DMS114 treated with DMSO at 0.1 percent for 48 hours (cell line): ENCODE measurements around the gene ENOX2.
A peak's percentile ranks its signal among the peaks of the same experiment; 100 is the strongest.
"Not testable (repeated sequence)": the region's sequence is repeated elsewhere in the genome, so short reads cannot be mapped to it uniquely, and the experiment has no call there.

ENCODE experiments used
- DNase-seq: peaks from one replicate; lab custom pipeline; 2025; ENCODE audit not compliant: unreplicated experiment; lab: John Stamatoyannopoulos, UW

Gene ENOX2

DNA sequence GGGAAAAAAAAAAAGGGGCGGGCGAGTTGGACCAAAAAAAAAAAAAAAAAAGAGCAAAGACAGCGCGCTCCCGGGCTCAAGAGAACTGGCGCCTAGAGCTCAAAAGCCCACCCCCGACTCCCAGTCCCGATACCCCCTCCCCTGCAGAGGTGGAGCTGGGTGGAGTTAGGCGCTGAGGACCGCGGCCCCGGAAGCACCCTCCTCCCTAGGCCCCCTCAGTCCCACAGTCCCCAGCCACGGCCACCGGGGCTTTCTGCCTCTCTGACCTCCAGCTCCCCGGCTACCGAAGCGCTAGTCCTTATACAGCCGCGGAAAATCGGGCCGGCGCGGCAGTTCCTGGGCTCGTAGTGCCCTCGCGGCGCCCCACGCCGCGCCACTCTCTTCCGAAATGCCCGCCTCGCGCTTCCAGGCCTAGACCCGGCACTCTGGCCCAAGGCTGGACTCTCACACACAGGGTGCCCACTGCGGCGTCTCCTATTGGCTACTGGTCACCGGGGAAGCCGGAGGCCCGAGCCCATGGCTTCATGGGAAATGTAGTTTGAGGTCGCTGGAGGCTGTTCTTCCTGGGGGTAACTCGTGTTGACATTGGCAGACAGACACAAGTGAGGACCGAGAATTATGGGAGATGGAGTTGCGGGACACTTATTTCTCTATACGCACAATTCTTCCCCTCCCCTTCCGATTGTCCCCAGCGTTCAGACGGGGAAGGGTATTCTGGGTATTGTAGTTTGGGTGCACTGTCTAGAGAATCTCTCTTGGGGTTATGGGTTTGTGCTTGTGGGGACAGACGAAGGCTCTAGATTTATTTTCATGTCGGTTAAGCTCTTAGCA lies at the start of gene ENOX2:
Gene ENOX2, minus strand, starts transcription at position 427 of the 831 bp plus-strand sequence. CDS start 199,993 bp downstream, outside the sequence.
- peak; percentile 91 for DNase-seq

- no peak for DNase-seq
Observed at GRCh38 chrX:130952266-130953043, 49.4 kb upstream of the ENOX2 start.

- DNase-seq, result no peak
Observed at GRCh38 chrX:130944230-130944629, 41.2 kb upstream of the ENOX2 start.

DNA sequence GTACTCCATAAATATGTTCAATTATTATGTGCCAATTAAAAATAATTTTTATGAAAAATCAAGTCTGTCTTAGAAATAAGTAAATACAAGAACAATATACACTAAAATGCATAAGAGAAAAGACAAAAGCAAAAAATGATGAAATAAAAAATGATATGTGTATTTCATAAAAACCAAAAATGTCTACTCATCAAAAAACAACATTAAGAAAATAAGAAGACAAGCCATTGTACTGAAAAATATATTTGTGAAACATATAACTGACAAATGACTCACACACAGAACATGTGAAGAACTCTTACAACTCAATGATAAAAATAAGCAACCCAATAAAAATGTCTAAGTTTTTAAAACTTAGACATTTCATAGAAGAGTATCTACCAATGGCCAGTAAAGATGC lies 34.1 kb upstream of the ENOX2 start:
- DNase-seq, result no peak

- no peak for DNase-seq
Observed at GRCh38 chrX:130933358-130933757, 30.3 kb upstream of the ENOX2 start.

DNA sequence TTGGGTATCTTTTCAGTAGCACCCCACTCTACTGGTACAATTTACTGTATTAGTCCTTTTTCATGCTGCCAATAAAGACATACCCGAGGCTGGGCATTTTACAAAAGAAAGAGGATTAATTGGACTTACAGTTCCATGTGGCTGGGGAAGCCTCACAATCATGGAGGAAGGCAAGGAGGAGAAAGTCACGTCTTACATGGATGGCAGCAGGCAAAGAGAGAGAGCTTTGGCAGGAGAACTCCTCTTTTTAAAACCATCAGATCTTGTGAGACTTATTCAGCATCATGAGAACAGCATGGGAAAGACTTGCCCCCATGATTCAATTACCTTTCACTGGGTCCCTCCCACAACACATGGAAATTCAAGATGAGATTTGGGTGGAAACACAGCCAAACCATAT lies 17.4 kb upstream of the ENOX2 start:
- DNase-seq, result not testable (repeated sequence)

- not testable (repeated sequence) for DNase-seq
Observed at GRCh38 chrX:130919676-130920075, 16.7 kb upstream of the ENOX2 start.

- not testable (repeated sequence) for DNase-seq
Observed at GRCh38 chrX:130918498-130918897, 15.5 kb upstream of the ENOX2 start.

DNA sequence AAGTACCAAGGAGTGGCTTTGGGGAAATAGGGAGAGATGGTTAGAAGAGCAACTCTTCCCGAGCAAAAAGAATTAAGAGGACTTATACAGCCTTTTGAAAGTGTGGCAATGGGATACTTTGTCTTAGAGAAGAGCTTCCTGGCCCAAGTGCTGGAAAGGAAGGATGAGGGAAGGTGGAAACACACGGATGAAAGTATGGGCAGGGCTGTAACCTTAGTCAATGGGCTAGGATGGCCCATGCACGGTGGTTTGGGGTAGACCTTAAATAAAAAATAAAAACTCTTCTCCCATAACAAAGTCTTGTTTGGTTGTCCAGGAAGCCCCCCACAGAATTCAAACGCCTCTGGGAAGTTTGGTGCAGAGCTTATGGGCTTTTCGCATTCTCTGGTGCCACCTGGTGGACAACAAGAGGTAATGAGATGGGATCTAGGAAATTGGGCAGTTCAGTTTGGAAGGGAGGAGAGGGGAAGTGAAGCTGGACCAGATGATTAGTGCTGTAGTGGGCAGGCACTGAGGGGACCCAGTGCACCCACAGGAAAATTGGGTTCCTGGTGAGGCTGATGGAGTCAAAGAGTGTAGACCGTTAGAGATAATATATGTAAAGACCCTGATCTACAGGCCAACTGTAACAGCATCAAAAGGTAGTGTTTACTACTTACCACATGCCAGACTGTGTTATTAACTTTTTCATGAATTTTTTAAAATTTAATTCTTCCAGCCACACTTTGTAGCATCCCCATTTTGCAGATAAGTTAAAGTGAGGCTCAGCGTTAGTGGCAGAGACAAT lies 13.8 kb upstream of the ENOX2 start:
- peak; percentile 8 for DNase-seq

DNA sequence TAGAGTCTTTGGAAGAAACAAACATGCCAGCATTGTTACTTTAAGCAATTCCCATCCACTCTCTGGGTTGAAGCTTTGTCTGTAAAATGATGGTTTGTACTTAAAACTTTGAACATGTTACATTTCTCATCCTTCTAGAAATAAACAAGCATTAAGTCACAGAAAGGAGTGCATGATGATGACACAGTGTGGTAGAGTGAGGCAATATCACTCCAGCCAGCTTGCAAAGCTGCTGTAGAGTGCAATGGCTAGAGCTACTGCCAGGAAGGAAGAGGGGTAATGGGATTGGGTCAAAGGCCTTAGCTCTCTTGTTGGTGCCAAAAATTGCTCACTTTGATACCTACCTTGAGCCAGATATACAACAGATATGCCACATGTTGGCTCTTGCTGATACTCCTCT lies 12.3 kb upstream of the ENOX2 start:
- no peak for DNase-seq

DNA sequence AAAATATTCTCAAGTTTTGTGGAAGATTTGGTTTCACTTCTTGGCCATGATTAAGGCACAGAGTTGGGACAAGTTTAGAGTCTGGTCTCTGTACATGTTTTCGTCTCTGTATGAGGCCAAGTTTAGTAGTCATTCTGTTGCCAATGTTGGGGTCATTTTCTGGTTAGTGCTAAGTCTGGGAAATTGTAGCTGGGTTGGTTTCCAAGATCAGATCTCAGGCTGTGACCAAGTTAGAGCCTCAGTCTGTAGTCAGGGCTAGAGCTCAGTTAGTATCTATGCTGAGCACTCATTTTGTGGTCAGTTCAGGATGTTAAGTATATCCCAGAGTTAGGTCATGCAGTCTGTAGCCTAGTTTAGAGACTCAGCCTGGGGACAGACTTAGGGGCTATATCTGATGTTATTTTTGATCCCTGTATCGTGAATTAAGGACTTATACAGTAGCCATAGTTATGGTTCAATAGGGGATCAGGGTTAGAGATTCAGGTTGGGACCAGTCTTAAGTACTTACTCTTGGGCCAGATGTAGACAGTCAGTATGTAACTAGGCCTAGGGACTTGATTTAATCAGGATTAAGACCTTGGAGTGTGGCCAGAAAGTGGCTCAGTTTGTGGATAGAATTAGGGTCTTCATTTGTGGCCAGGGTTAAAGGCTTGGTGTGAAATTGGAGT lies 6.6 kb upstream of the ENOX2 start:
- no peak for DNase-seq

GRCh38 chrX:130906776-130907175 lies 3.8 kb upstream of the ENOX2 start:
- no peak for DNase-seq

- DNase-seq, result no peak
Observed at GRCh38 chrX:130902446-130902782, 595 bp downstream of the ENOX2 start.

DNA sequence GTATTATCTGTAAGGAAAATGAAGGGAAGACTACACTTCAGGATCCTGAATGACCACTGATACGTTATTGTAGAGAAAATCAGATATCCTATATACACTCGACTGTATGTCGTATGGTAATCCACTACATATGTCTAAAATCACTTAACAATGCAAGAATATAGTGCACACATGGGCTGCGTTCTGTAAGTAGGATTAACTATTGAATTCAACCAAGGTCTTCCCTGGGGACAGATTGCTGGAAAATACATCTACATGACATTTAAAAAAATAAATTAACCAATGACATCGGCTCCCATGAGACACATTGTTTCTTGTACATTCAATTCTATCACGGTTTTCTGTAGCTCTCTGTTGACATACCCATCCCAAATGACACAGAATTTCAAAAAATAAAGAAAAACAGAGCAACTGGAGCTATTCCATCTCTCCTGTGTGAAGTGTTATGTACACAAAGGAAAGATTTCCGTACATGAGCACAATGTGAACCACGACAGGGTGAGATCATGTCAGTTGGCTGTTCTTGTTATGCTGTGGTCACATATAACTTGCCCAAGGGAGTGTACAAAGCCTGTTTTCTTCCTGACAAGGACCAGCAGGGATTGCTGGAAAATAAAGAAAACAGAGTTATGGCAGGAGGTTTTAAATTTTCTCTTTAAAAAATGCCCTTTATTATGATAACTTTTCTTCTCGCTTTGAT lies 6.1 kb downstream of the ENOX2 start:
- no peak for DNase-seq

DNA sequence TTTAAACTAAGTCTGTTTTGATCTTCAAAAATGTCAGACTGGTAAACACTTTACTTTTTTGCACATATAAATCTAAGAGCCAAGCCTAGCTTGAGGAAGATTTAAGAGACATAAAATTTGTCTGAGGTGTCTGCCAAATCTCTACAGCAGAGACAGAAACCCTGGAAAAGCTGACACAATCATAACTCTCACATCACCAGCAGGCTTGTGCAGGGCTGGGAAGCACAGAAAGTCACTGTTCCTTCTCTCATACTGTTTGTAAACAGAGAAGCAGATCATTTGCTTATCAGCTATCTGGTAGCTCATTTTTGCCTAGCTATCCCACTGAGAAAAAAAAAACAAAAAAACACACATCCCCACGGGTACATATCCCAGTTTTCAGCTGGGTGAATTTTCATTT lies 7.0 kb downstream of the ENOX2 start:
- DNase-seq, result no peak

DNA sequence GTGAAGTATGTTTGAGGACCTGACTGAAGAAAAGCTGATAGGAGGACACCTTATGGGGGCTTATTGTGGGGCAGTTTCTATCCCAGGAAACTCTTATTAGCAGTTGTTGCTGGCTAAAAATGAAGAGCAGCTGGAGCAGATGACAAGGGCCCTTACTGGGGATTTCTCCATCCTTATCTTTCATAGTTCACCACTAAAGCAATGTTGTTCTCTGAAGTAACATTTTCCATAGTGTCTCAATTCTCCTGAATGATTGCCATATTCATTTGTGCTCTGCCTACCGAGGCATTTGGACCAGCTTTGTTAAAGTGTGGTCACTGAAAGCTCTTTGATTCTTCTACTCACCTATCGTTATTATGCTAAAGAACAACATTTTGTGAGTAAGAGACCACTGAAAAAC lies 7.7 kb downstream of the ENOX2 start:
- DNase-seq, result no peak

DNA sequence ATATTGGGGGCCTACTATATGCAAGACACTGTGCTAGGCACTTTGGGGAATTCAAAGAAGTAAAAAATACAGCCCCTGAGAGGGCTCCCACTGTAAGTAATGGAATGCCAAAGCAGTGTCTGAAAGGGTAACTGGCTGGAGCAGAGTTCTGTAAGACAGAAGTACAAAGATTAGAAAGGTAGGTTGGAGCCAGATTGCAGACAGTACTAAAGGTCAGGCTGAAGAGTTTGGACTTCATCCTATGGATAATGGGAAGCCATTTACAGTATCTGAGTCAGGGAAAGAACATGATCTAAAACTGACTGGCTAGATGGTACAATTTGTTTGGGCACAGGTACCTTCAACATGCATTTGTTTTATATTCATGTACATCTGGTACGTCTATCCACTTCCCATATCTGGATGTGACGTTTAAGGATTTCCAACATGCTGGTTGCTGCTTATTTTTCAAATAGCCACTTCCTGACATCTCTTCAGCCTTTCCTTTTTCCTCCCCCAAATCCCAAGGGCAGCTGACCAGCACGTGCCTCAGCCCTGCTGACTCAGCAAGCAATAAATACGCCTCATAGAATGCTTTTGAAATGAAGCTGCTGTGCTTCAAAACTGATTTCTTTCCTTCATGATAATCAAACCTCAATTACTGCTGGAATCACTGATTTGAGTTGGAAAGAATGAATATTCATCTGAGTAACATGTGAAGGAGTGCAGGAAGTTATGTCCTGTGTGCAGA lies 9.5 kb downstream of the ENOX2 start:
- no peak for DNase-seq

- no peak for DNase-seq
Observed at GRCh38 chrX:130887376-130887775, 15.6 kb downstream of the ENOX2 start.

GRCh38 chrX:130885996-130886395 lies 17.0 kb downstream of the ENOX2 start:
- no peak for DNase-seq

GRCh38 chrX:130885508-130885907 lies 17.5 kb downstream of the ENOX2 start:
- no peak for DNase-seq
